Natural killer cell (primary cell): ENCODE measurements around the gene PTBP3. TPM values are rescaled to one million over a fixed set of nuclear protein-coding genes. Genes with fewer than 3 reads are reported as not detected.

Experiments used
- ATAC-seq, 3 donors: fragments of 150-1000 bp in 2 of 3; fragments of 200-7000 bp in 1 of 3; cut with Tn5 transposase; 1 replicate in 1 of 3; 2 replicates in 2 of 3; pipeline ENCODE4 v1.10.0; 2021; ENCODE audit warnings: mild to moderate bottlenecking in 2 of 3, moderate library complexity in 2 of 3
- DNase-seq, 2 donors: peaks; one replicate each; pipeline versions ENCODE4 v3.0.0 to v3.0.0-alpha.2; 2013 to 2021; ENCODE audit warnings: mixed read lengths in 1 of 2
- H3K27ac ChIP-seq: one replicate; pipeline ENCODE4 v1.5.1; 2013; ENCODE audit warnings: mild to moderate bottlenecking, low read length
- H3K27me3 ChIP-seq: one replicate; pipeline ENCODE4 v1.6.1; 2013; ENCODE audit warnings: low read length; ENCODE audit not compliant: control insufficient read depth, insufficient read depth
- H3K36me3 ChIP-seq: one replicate; pipeline ENCODE4 v1.6.1; 2013; ENCODE audit warnings: low read length; ENCODE audit not compliant: control insufficient read depth, insufficient read depth
- H3K4me1 ChIP-seq: one replicate; pipeline ENCODE4 v1.6.1; 2013; ENCODE audit warnings: low read length; ENCODE audit not compliant: control insufficient read depth, insufficient read depth
- H3K4me3 ChIP-seq: one replicate; pipeline ENCODE4 v1.5.1; 2013; ENCODE audit warnings: low read length
- H3K9me3 ChIP-seq: one replicate; pipeline ENCODE4 v1.6.1; 2013; ENCODE audit warnings: low read length; ENCODE audit not compliant: control insufficient read depth, insufficient read depth
- H3K27ac Mint-ChIP-seq, 2 donors: one replicate each; pipeline ENCODE4 v1.8.0; 2022; ENCODE audit warnings: mild to moderate bottlenecking in 2 of 2, mixed read lengths in 2 of 2, moderate library complexity in 1 of 2
- H3K27me3 Mint-ChIP-seq, 2 donors: one replicate each; pipeline ENCODE4 v1.8.0; 2022; ENCODE audit warnings: low read depth in 2 of 2, mixed read lengths in 2 of 2
- H3K36me3 Mint-ChIP-seq: one replicate; pipeline ENCODE4 v1.8.0; 2022; ENCODE audit warnings: mixed read lengths
- H3K4me1 Mint-ChIP-seq, 2 donors: one replicate each; pipeline ENCODE4 v1.8.0; 2022; ENCODE audit warnings: mixed read lengths in 2 of 2
- H3K4me3 Mint-ChIP-seq: one replicate; pipeline ENCODE4 v1.8.0; 2022; ENCODE audit warnings: mild to moderate bottlenecking, moderate library complexity, mixed read lengths
- H3K9me3 Mint-ChIP-seq, 2 donors: one replicate each; pipeline ENCODE4 v1.8.0; 2022; ENCODE audit warnings: mixed read lengths in 2 of 2
- CTCF ChIP-seq: fragments of 200-600 bp; IDR thresholded peaks from one replicate; pipeline ENCODE4 v1.8.0; 2022; ENCODE audit warnings: antibody characterized with exemption
- WGBS: methylation state at CpG from one replicate; pipeline ENCODE4 v1.1.7; 2013; ENCODE audit warnings: missing lambda C conversion rate; ENCODE audit not compliant: insufficient coverage; 5-methylcytosine and 5-hydroxymethylcytosine counted together
- intact Hi-C: fragments of 100-400 bp; cut with micrococcal nuclease; formaldehyde crosslinking; loops from one replicate; pipeline ENCODE4 v1.14.2; 2022
- total RNA-seq, 4 donors: library from RNA; stranded (reverse); fragments of 120-200 nt in 1 of 4; gene quantifications; one replicate each; pipeline versions ENCODE4 v1.2.3 to v1.2.4, GENCODE V29; 2013 to 2022

PTBP3 gene
- total RNA-seq, 3 donors from 2014 or later (not counting 1 experiment from before 2014, with no cell fraction given), result 135 to 156 (median 140) TPM

GRCh38 chr9:112169368-112169767 is 164.1 kb downstream of the PTBP3 start:
- Histone ChIP-seq H3K4me3 (no peak overlapping the region), H3K36me3 (no peaks in the 10 kb centered on the region), H3K9me3 (no peaks in the 10 kb centered on the region), H3K27me3 (no peaks in the 10 kb centered on the region), H3K4me1 (peaks cover 49% of the 10 kb centered on the region), H3K27ac (no peak overlapping the region)
- ATAC-seq, result no peak
- intact Hi-C loops, result no loop called here
- H3K9me3 Mint-ChIP-seq, result no peaks in the 10 kb centered on the region
- 70% methylated on average over 5 of the region's 6 CpGs for WGBS
- no peak for TF ChIP-seq CTCF
- no peaks in the 10 kb centered on the region for H3K27me3 Mint-ChIP-seq
- H3K36me3 Mint-ChIP-seq, result no peaks in the 10 kb centered on the region
- peaks cover 82 to 87% of the 10 kb centered on the region in 2 donors for H3K4me1 Mint-ChIP-seq
- no peak for DNase-seq
- H3K27ac Mint-ChIP-seq, result peak overlapping the region; percentile 67 to 77
- peak overlapping the region; percentile 62 for H3K4me3 Mint-ChIP-seq

- H3K9me3 Mint-ChIP-seq, result no peaks in the 10 kb centered on the region
- no peaks in the 10 kb centered on the region for H3K36me3 ChIP-seq
- intact Hi-C loops, result no loop called here
- no peaks in the 10 kb centered on the region for H3K9me3 ChIP-seq
- no peak overlapping the region for H3K4me3 ChIP-seq
- peak in 1 of 2 donors; percentile 14 for DNase-seq
- H3K36me3 Mint-ChIP-seq, result no peaks in the 10 kb centered on the region
- H3K4me1 Mint-ChIP-seq, result peaks cover 75 to 76% of the 10 kb centered on the region in 2 donors
- H3K4me1 ChIP-seq, result peaks cover 37% of the 10 kb centered on the region
- H3K27ac Mint-ChIP-seq, result peak overlapping the region; percentile 67 to 77
- 45% methylated on average over 2 of the region's 3 CpGs for WGBS
- H3K27me3 ChIP-seq, result no peaks in the 10 kb centered on the region
- TF ChIP-seq CTCF, result no peak
- no peaks in the 10 kb centered on the region for H3K27me3 Mint-ChIP-seq
- no peak overlapping the region for H3K27ac ChIP-seq
- peak overlapping the region; percentile 32 for H3K4me3 Mint-ChIP-seq
- peak in 1 of 3 donors; percentile 24 for ATAC-seq
These were observed 165.2 kb downstream of the PTBP3 start for GRCh38 chr9:112168197-112168596.

Other genes starting within 250 kb of the PTBP3 start
- 10 to 100 TPM; 74.1 to 97.4 (median 86.9) TPM for gene SUSD1, start 158.3 kb downstream of the PTBP3 start, total RNA-seq
- gene HSDL2, start 46.5 kb upstream of the PTBP3 start, total RNA-seq, result 10 to 100 TPM in 1 of 3 donors, 1 to 10 TPM in 2; 7.9 to 18.3 (median 8.6) TPM
- 1 to 10 TPM; 5.4 to 6.1 (median 5.5) TPM for gene KIAA1958, start 153.2 kb upstream of the PTBP3 start, total RNA-seq